AG04450 (cell line): ENCODE data around the gene EME1. TPM values are rescaled to one million over a fixed set of nuclear protein-coding genes. Genes with fewer than 3 reads are reported as not detected.
"Not testable (repeated sequence)": the region's sequence is repeated elsewhere in the genome, so short reads cannot be mapped to it uniquely, and the experiment has no call there.

Experiments
- CTCF ChIA-PET: fragments of 300-600, 350-600 bp; formaldehyde crosslinking; extraction: SDS; loops from one replicate; lab custom pipeline; 2022; ENCODE audit warnings: antibody characterized with exemption, inconsistent platforms; lab: Charles Lee
- POLR2A ChIA-PET: fragments of 350-600 bp; formaldehyde crosslinking; extraction: SDS; loops from one replicate; lab custom pipeline; 2021; ENCODE audit warnings: antibody characterized with exemption, inconsistent platforms; lab: Yijun Ruan, JAX
- DNase-seq: peaks from one replicate; pipeline ENCODE4 v3.0.0-alpha.2; 2011; ENCODE audit warnings: low read depth, low spot score
- H3K27ac ChIP-seq: one replicate; pipeline ENCODE4 v1.5.1; 2012; ENCODE audit warnings: low read depth, low read length, control low read depth
- H3K27me3 ChIP-seq: one replicate; pipeline ENCODE4 v1.6.0; 2012; ENCODE audit warnings: low read length; ENCODE audit not compliant: control insufficient read depth, insufficient read depth
- H3K4me3 ChIP-seq: 2 replicates; pipeline ENCODE4 v1.5.1; 2011; ENCODE audit warnings: mild to moderate bottlenecking, low read depth, low read length, control low read depth
- H3K9me3 ChIP-seq: 2 replicates; pipeline ENCODE4 v1.5.1; 2012; ENCODE audit warnings: low read length; ENCODE audit not compliant: control insufficient read depth, insufficient read depth
- polyA plus RNA-seq: library from polyadenylated mRNA; depleted of rRNA; stranded (reverse); fragments of >200 nt; gene quantifications from 2 replicates; pipeline ENCODE4 v1.2.3, GENCODE V29; 2011
- TF ChIP-seq, protein P1 (sequence below): IDR thresholded peaks from 2 replicates; pipeline ENCODE4 v1.5.1; 2011; ENCODE audit warnings: low read depth, low read length, control low read depth, inconsistent platforms

EME1 gene
- polyA plus RNA-seq, 1 experiment = 2.5 TPM

DNA sequence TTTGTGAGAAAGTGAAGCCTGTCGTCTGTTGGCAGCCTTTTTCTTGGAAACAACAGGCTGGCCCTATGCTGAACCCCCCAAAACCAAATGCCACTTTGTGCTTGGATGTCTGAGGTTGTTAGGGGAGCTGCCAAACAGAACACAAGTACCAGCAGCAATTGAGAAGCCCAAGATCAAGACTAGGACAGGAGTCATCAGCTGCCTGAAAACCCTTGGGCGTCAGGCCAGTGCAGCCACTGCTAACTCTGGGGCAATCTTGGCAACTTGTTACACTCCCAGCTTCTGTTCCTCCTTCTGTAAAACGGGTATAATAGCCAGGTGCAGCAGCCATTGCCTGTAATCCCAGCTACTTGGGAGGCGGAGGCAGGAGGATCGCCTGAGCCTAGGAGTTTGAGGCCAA lies 33.5 kb downstream of the EME1 start:
- Histone ChIP-seq H3K9me3 (no peaks in the 10 kb centered on the region), H3K27me3 (peaks cover 25% of the 10 kb centered on the region), H3K27ac (no peak overlapping the region), H3K4me3 (no peak overlapping the region)
- no peak for DNase-seq
- TF ChIP-seq, protein P1, sequence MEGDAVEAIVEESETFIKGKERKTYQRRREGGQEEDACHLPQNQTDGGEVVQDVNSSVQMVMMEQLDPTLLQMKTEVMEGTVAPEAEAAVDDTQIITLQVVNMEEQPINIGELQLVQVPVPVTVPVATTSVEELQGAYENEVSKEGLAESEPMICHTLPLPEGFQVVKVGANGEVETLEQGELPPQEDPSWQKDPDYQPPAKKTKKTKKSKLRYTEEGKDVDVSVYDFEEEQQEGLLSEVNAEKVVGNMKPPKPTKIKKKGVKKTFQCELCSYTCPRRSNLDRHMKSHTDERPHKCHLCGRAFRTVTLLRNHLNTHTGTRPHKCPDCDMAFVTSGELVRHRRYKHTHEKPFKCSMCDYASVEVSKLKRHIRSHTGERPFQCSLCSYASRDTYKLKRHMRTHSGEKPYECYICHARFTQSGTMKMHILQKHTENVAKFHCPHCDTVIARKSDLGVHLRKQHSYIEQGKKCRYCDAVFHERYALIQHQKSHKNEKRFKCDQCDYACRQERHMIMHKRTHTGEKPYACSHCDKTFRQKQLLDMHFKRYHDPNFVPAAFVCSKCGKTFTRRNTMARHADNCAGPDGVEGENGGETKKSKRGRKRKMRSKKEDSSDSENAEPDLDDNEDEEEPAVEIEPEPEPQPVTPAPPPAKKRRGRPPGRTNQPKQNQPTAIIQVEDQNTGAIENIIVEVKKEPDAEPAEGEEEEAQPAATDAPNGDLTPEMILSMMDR = no peak
- ChIA-PET CTCF (interaction anchor here (4.0 kb wide), 1 partner anchor 9 kb away, joined by 29 read pairs; the partner anchor contains the start of gene LRRC59), POLR2A (interaction anchor here (1.0 kb wide), 1 partner anchor 9 kb away, joined by 3 read pairs; no protein-coding TSS in a partner anchor)

DNA sequence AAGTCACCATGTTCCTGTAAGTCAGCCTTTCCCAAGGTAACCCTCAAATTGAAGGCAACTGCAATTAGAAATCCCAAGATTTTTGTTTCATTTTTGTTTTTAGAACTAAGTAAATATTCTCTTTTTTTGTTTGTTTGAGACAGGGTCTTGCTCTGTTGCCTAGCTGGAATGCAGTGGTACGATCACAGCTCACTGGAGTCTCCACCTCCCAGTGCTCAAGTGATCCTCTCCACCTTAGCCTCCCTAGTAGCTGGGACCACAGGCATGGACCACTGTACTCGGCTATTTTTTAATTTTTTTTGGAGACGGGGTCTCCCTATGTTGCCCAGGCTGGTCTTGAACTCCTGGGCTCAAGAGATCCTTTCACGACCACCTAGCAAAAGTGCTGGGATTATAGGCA lies 34.9 kb downstream of the EME1 start:
- Histone ChIP-seq H3K4me3 (no peak overlapping the region), H3K9me3 (no peaks in the 10 kb centered on the region), H3K27ac (no peak overlapping the region), H3K27me3 (peaks cover 21% of the 10 kb centered on the region)
- POLR2A ChIA-PET = no interaction called here
- DNase-seq = no peak
- TF ChIP-seq, protein P1 = no peak
- CTCF ChIA-PET = interaction anchor here (4.0 kb wide), 1 partner anchor 10 kb away, joined by 29 read pairs; the partner anchor contains the start of gene LRRC59

DNA sequence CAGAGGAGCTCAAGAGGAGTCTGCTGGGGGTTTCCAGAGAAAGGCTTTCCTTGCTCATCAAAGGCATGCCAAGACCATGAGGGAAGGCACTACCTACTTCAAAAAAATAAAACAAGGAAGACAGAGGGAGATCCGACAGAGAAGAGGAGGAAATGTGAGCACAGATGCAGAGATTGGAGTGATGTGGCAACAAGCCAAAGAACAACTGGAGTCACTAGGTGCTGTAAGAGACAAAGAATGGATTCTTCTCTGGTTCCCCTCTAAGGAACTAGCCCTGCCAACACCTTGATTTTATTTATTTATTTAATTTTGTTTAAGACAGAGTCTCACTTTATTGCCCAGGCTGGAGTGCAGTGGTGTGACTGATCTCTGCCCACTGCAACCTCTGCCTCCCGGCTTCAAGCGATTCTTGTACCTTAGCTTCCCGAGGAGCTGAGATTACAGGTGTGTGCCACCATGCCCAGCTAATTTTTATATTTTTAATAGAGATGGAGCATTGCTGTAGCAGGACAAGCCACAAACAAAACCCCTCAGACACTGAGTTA lies 39.2 kb downstream of the EME1 start:
- Histone ChIP-seq H3K27ac (no peak overlapping the region), H3K4me3 (no peak overlapping the region), H3K9me3 (no peaks in the 10 kb centered on the region), H3K27me3 (peaks cover 4% of the 10 kb centered on the region)
- no peak for DNase-seq
- CTCF ChIA-PET = no interaction called here
- TF ChIP-seq, protein P1 = no peak
- POLR2A ChIA-PET = no interaction called here

DNA sequence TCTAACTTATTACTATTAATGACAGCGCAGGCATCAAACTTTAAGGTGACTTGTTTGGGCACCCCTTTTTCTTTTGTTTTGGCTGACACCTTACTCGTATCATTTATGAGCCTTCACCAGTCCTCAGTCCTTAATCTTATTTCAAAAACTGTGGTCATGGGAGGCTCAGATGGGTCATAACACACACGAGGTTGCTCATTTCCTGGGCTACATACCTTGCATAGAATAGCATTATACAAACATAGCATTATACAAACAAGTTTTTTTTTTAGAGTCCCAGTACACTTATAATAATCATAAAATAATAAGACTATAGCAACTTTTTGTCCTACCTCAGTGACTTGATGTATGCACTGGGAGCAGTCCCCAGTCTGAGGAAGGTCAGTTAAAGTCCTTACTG lies 41.8 kb downstream of the EME1 start:
- TF ChIP-seq, protein P1 = no peak
- POLR2A ChIA-PET = no interaction called here

DNA sequence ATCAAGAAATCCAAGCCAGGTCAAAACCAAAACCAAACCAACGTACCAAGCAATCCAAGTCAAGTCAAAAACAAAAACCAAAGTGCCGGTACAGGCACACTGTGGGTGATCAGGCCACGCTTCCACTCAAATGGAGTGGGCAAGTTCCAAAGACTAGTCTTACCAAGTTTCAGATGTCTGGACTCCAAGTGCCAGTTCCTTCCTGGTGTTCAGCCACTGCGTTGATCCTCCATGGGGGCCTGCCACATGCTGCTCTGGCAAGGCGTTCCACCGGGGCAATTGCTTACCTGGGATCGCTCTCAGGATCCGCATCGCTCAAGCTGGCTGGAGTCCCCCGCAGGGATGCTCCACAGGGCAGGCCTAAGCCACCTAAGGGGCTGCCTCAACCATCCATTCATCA lies 46.5 kb downstream of the EME1 start:
- H3K27ac ChIP-seq, POLR2A ChIA-PET, H3K27me3 ChIP-seq, CTCF ChIA-PET, H3K4me3 ChIP-seq, DNase-seq, H3K9me3 ChIP-seq: not testable (repeated sequence)

More for the DNA sequence above, 41.8 kb downstream of the EME1 start:
- Histone ChIP-seq H3K27me3 (no peaks in the 10 kb centered on the region), H3K4me3 (no peak overlapping the region), H3K27ac (no peak overlapping the region), H3K9me3 (no peaks in the 10 kb centered on the region)
- CTCF ChIA-PET = interaction anchor here (0.7 kb wide), 1 partner anchor 12 kb away, joined by 3 read pairs; no protein-coding TSS in a partner anchor
- DNase-seq = no peak
